Endothelial cell (in vitro differentiated cells): ENCODE data around the gene MACROH2A2. TPM values are rescaled to one million over a fixed set of nuclear protein-coding genes. Genes with fewer than 3 reads are reported as not detected.

ENCODE experiments used
- DNase-seq: peaks from one replicate; pipeline ENCODE4 v3.0.0; 2021; ENCODE audit warnings: low spot score
- H3K27ac Mint-ChIP-seq: one replicate; pipeline ENCODE4 v1.8.0; 2021; ENCODE audit warnings: mixed read lengths, inconsistent platforms; ENCODE audit not compliant: unreplicated experiment
- H3K27me3 Mint-ChIP-seq: one replicate; pipeline ENCODE4 v1.8.0; 2021; ENCODE audit warnings: mild to moderate bottlenecking, moderate library complexity, mixed read lengths, inconsistent platforms; ENCODE audit not compliant: unreplicated experiment
- H3K36me3 Mint-ChIP-seq: one replicate; pipeline ENCODE4 v1.8.0; 2021; ENCODE audit warnings: mild to moderate bottlenecking, low read depth, mixed read lengths, inconsistent platforms; ENCODE audit not compliant: unreplicated experiment
- H3K4me1 Mint-ChIP-seq: one replicate; pipeline ENCODE4 v1.8.0; 2021; ENCODE audit warnings: mild to moderate bottlenecking, mixed read lengths, inconsistent platforms; ENCODE audit not compliant: unreplicated experiment
- H3K4me3 Mint-ChIP-seq: one replicate; pipeline ENCODE4 v1.8.0; 2021; ENCODE audit warnings: mild to moderate bottlenecking, mixed read lengths, inconsistent platforms; ENCODE audit not compliant: unreplicated experiment
- H3K9me3 Mint-ChIP-seq: one replicate; pipeline ENCODE4 v1.8.0; 2021; ENCODE audit warnings: mixed read lengths, inconsistent platforms; ENCODE audit not compliant: unreplicated experiment
- total RNA-seq: library from RNA; stranded (reverse); fragmentation: NEBNext Ultra II Directional; extraction: Animal tissue kit (Norgen Biotek cat#: 25700); gene quantifications from one replicate; pipeline ENCODE4 v1.2.1, GENCODE V29; 2021; ENCODE audit not compliant: unreplicated experiment
- TF ChIP-seq, protein P1 (sequence below): fragments of 200-600 bp; sonication (generic); IDR thresholded peaks from one replicate; pipeline ENCODE4 v1.5.0; 2021; ENCODE audit warnings: antibody characterized with exemption; ENCODE audit not compliant: unreplicated experiment

Gene MACROH2A2
- total RNA-seq, 1 donor from 2014 or later, result 75.2 TPM

DNA sequence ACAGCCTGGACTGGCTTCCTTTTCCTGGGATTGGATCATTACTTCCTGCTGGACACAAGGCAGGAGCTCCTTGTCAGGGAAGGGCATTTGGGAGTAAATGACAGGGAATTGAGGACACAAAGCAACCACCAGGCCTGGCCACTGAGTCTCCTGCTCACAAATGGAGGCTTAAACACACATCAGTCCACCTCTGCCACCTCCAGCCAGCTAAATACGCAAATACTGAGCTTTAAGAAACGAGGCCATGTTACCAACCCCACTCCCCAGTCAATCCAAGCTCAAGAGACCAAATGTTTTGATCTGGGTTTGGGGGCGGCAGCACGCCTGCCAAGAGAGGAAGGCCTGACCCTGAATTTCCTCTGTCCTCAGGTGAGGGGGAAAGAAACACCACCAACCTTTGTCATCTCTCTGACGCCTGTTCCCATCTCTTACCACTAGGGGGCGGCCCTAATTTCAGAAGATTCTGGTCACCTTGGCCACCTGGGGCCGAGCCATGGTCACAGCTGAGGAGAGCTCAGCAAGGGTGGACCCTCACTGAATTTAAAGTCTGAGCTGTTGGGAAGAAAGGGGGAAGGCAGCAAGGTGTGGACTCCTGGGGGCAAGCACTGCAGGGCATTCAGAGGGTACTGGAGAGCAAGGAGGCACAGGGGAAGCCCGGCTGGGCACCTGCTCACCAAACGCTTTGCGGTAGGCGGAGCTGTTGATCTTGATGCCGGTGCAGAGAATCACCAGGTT is 63.5 kb downstream of the MACROH2A2 start:
- peak; percentile 61 for DNase-seq
- peak overlapping the region; percentile 96 for H3K27ac Mint-ChIP-seq
- H3K9me3 Mint-ChIP-seq, result no peaks in the 10 kb centered on the region
- TF ChIP-seq, protein P1, sequence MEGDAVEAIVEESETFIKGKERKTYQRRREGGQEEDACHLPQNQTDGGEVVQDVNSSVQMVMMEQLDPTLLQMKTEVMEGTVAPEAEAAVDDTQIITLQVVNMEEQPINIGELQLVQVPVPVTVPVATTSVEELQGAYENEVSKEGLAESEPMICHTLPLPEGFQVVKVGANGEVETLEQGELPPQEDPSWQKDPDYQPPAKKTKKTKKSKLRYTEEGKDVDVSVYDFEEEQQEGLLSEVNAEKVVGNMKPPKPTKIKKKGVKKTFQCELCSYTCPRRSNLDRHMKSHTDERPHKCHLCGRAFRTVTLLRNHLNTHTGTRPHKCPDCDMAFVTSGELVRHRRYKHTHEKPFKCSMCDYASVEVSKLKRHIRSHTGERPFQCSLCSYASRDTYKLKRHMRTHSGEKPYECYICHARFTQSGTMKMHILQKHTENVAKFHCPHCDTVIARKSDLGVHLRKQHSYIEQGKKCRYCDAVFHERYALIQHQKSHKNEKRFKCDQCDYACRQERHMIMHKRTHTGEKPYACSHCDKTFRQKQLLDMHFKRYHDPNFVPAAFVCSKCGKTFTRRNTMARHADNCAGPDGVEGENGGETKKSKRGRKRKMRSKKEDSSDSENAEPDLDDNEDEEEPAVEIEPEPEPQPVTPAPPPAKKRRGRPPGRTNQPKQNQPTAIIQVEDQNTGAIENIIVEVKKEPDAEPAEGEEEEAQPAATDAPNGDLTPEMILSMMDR, result peak; percentile 96
- H3K4me1 Mint-ChIP-seq, result peaks cover 7% of the 10 kb centered on the region
- H3K36me3 Mint-ChIP-seq, result peaks cover 14% of the 10 kb centered on the region
- peaks cover 13% of the 10 kb centered on the region for H3K27me3 Mint-ChIP-seq
- no peak overlapping the region for H3K4me3 Mint-ChIP-seq

DNA sequence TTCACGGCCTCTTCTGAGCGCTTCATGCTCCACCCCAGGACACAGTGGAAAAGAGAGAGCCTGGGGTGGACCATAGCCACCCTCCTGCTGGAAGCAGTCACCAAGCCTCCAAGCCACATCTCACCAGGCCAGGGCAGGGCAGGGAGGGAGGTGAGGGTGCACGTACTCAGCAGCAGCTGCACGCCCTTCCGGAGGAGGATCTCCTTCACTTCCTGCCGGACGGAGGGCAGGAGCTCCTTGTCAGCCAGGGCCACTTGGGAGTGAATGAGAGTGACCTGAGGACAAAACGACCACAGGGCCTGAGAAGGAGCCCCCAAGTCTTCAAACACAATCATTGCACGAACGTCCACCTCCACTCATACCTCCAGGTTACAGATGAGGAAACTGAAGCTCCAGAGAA is 65.0 kb downstream of the MACROH2A2 start:
- Mint-ChIP-seq H3K4me1 (peaks cover 7% of the 10 kb centered on the region), H3K4me3 (no peak overlapping the region), H3K9me3 (no peaks in the 10 kb centered on the region), H3K27ac (no peak overlapping the region), H3K36me3 (peaks cover 10% of the 10 kb centered on the region), H3K27me3 (peaks cover 13% of the 10 kb centered on the region)
- TF ChIP-seq, protein P1, result no peak
- DNase-seq, result no peak

DNA sequence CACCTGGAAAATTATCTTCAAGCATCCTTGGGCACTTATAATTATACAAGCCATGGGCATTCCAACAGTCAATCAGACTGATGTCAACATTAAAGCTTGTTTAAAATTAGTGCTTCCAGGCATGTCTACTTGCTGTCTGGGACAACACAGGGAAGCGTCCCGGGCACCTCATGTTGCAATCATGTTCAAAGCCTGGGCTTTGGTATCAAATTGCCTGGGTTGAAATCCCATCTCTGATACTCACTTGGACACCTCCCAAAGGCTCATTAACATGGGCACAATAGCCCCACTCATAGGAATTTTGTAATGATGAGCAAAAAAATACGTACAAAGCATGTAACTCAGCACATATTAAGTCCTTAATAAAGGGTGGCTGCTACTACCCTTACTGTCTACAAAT is 65.5 kb downstream of the MACROH2A2 start:
- Mint-ChIP-seq H3K36me3 (peaks cover 5% of the 10 kb centered on the region), H3K4me3 (no peak overlapping the region), H3K4me1 (peaks cover 7% of the 10 kb centered on the region), H3K27ac (no peak overlapping the region), H3K27me3 (peaks cover 13% of the 10 kb centered on the region), H3K9me3 (no peaks in the 10 kb centered on the region)
- DNase-seq, result no peak
- TF ChIP-seq, protein P1, result no peak

DNA sequence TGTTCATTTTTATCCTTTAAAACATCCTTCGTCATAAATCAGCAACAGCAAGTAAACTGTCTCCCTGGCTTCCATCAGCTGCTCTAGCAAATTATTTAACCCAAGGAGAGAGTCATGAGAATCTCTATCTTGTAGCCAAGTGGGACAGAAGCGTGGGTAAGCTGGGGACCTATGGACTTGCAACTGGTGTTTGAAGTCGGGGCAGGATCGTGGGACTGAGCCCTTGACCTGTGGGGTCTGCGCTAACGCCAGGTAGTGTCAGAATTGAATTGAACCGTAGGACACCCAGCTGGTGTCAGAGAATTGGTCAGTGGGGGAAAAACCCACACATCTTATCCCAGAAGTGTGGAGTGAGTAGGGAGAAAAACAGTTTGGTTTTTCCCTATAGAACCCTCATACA is 66.6 kb downstream of the MACROH2A2 start:
- Mint-ChIP-seq H3K27ac (no peak overlapping the region), H3K4me3 (no peak overlapping the region), H3K9me3 (no peaks in the 10 kb centered on the region), H3K27me3 (peaks cover 11% of the 10 kb centered on the region), H3K36me3 (no peaks in the 10 kb centered on the region), H3K4me1 (peaks cover 7% of the 10 kb centered on the region)
- TF ChIP-seq, protein P1, result no peak
- DNase-seq, result no peak

DNA sequence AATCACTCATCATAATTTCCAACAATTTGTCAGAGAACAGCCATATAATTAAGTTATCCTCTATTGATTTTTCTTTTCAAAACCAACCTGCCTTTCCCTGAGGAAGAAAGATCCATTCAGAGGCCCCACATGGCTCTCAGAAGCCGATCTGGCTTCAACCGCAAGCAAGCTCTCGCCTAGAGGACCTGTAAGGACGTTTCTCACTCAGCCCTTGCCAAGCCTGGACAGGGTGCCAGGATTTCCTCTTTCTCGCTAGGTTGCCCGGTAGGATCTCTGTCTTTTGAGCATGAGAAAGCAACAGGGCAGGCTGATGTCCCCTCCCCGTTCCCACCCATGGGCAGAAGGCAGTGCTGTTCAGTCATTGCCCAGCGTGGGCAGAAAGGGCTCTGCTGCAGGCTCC is 67.0 kb downstream of the MACROH2A2 start:
- Mint-ChIP-seq H3K27me3 (peaks cover 11% of the 10 kb centered on the region), H3K4me3 (no peak overlapping the region), H3K9me3 (no peaks in the 10 kb centered on the region), H3K4me1 (peaks cover 7% of the 10 kb centered on the region), H3K27ac (no peak overlapping the region), H3K36me3 (no peaks in the 10 kb centered on the region)
- TF ChIP-seq, protein P1, result no peak
- no peak for DNase-seq
